Measurements from ENCODE around the gene TCL1B.

Gene TCL1B

DNA sequence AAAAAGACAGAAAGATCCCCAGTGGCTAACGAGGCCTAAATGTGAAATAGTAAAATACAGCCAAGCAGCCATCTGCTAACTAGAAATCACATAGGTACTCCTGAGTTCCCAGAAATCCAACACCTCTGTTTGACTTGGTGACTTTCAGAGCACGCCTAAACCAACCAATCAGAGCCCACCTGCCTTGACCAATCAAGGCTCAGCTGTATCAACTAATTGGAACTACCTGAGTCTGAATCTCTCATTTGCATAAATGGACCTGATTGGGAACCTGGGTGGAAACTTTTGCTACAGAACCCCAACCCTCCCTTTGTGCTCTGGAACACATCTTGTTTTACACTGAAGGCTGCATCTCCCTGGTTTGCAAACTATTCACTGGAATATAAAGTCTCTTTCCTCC lies 5.1 kb upstream of the TCL1B start:
- WGBS (ENCODE audit: extremely low coverage, insufficient coverage, low lambda C conversion rate) = no CpG with 5 or more reads among the region's 2 CpGs
- Histone ChIP-seq H2BK120ac (ENCODE audit: low read depth, low read length) (no peak overlapping the region), H3K36me3 (ENCODE audit: control insufficient read depth, insufficient read depth, low read length) (no peaks in the 10 kb centered on the region), H3K27ac (ENCODE audit: low read depth, low read length) (no peak overlapping the region), H3K4ac (ENCODE audit: low read depth, low read length) (no peak overlapping the region), H4K5ac (ENCODE audit: low read length) (no peak overlapping the region), H2BK5ac (ENCODE audit: low read length) (no peak overlapping the region), H3K79me2 (ENCODE audit: control insufficient read depth, insufficient read depth, low read length) (no peaks in the 10 kb centered on the region), H4K8ac (ENCODE audit: low read depth, low read length) (no peak overlapping the region), H3K9ac (ENCODE audit: low read length) (no peak overlapping the region), H3K4me1 (ENCODE audit: control insufficient read depth, low read depth, low read length) (peaks cover 2% of the 10 kb centered on the region), H3K4me2 (ENCODE audit: low read length) (no peak overlapping the region), H3K56ac (ENCODE audit: low read length) (no peak overlapping the region), H3K4me3 (ENCODE audit: low read length) (no peak overlapping the region), H2BK15ac (replicated peaks; ENCODE audit: low read depth) (no peak overlapping the region), H3K79me1 (ENCODE audit: low read length) (no peaks in the 10 kb centered on the region), H2AK5ac (ENCODE audit: low read length) (no peak overlapping the region), H3K23ac (ENCODE audit: low read length) (no peak overlapping the region), H3K18ac (ENCODE audit: low read length) (no peak overlapping the region), H3K27me3 (ENCODE audit: insufficient read depth, low read length, poor library complexity) (no peaks in the 10 kb centered on the region)
- no peak for DNase-seq

DNA sequence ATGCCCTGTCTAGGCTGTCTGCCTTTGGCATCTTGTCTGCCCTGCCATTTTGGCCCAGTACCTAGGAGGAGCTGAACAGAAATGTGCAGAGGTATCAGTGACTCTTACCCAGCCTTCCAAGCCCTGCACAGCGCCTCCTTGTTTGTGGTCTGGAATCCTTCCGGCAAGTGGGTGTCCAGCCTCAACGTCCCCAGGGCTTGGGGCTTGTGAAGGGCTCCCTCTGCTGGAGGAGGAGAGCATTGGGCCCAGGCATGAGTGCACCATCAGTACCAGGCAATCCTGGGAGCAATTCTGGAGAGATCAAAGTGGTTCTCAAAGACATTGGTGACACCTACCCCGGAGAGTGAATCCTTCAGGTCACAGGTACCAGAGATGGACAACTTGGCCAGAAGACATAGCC lies 2.4 kb upstream of the TCL1B start:
- WGBS (ENCODE audit: extremely low coverage, insufficient coverage, low lambda C conversion rate) = no CpG with 5 or more reads among the region's 4 CpGs
- Histone ChIP-seq H3K79me1 (ENCODE audit: low read length) (no peaks in the 10 kb centered on the region), H2AK5ac (ENCODE audit: low read length) (no peak overlapping the region), H3K36me3 (ENCODE audit: control insufficient read depth, insufficient read depth, low read length) (no peaks in the 10 kb centered on the region), H3K18ac (ENCODE audit: low read length) (no peak overlapping the region), H4K5ac (ENCODE audit: low read length) (no peak overlapping the region), H4K8ac (ENCODE audit: low read depth, low read length) (no peak overlapping the region), H3K27ac (ENCODE audit: low read depth, low read length) (no peak overlapping the region), H3K4me3 (ENCODE audit: low read length) (no peak overlapping the region), H3K56ac (ENCODE audit: low read length) (no peak overlapping the region), H3K9ac (ENCODE audit: low read length) (no peak overlapping the region), H3K4me1 (ENCODE audit: control insufficient read depth, low read depth, low read length) (peaks cover 7% of the 10 kb centered on the region), H3K27me3 (ENCODE audit: insufficient read depth, low read length, poor library complexity) (no peaks in the 10 kb centered on the region), H3K4ac (ENCODE audit: low read depth, low read length) (no peak overlapping the region), H3K4me2 (ENCODE audit: low read length) (no peak overlapping the region), H2BK120ac (ENCODE audit: low read depth, low read length) (no peak overlapping the region), H2BK5ac (ENCODE audit: low read length) (no peak overlapping the region), H3K23ac (ENCODE audit: low read length) (no peak overlapping the region), H2BK15ac (replicated peaks; ENCODE audit: low read depth) (no peak overlapping the region), H3K79me2 (ENCODE audit: control insufficient read depth, insufficient read depth, low read length) (no peaks in the 10 kb centered on the region)
- peak; percentile 82 for DNase-seq

DNA sequence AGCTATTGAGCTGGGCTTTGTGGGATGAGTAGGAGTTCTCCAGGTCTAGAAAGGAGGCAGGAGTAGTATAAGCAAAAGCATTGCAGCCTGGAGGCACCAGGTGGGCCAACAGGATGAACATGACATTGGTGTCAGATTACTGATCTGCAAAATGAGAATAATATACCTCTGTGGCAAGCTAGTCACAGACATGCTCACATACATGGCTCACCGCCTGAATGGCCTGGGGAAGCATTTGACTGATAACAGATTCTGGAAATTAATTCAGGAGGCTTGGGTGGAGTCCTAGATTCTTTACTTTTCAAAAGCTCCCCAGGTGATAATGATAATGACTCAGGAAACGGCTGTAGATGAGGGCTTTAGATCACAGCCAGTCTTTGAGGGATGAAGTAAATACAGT lies 709 bp downstream of the TCL1B start:
- no peaks in the 10 kb centered on the region for H3K79me2 ChIP-seq (ENCODE audit: control insufficient read depth, insufficient read depth, low read length)
- no peak overlapping the region for H4K8ac ChIP-seq (ENCODE audit: low read depth, low read length)
- no peak overlapping the region for H3K27ac ChIP-seq (ENCODE audit: low read depth, low read length)

DNA sequence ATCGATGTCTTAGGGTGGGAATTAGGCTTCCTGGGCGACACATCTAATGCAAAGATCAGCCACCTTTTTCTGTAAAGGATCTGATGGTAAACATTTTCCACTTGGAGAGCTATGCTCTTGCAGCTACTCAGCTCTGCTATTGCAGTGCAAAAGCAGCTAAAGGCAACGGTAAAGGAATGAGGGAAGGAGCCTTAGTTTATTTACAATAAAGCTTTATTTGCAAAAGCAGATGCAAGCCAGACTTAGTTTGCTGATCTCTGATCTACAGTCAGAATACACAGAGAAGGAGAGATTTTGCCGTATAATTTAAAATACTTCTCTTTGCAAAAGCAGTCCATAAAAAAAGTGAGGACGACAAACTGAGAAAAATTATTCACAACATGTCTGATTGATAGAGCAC lies 3.2 kb downstream of the TCL1B start:
- H3K4me2 ChIP-seq (ENCODE audit: low read length) = no peak overlapping the region
- WGBS (ENCODE audit: extremely low coverage, insufficient coverage, low lambda C conversion rate) = no CpG with 5 or more reads among the region's 5 CpGs
- no peak for DNase-seq
- H4K8ac ChIP-seq (ENCODE audit: low read depth, low read length) = no peak overlapping the region
- H3K27ac ChIP-seq (ENCODE audit: low read depth, low read length) = no peak overlapping the region
- no peak overlapping the region for H2AK5ac ChIP-seq (ENCODE audit: low read length)
- no peak overlapping the region for H3K4ac ChIP-seq (ENCODE audit: low read depth, low read length)
- H4K5ac ChIP-seq (ENCODE audit: low read length) = no peak overlapping the region
- H3K79me1 ChIP-seq (ENCODE audit: low read length) = no peaks in the 10 kb centered on the region
- H3K23ac ChIP-seq (ENCODE audit: low read length) = no peak overlapping the region
- no peak overlapping the region for H3K9ac ChIP-seq (ENCODE audit: low read length)
- H3K4me1 ChIP-seq (ENCODE audit: control insufficient read depth, low read depth, low read length) = peaks cover 7% of the 10 kb centered on the region
- H3K27me3 ChIP-seq (ENCODE audit: insufficient read depth, low read length, poor library complexity) = no peaks in the 10 kb centered on the region
- H2BK15ac ChIP-seq (replicated peaks; ENCODE audit: low read depth) = no peak overlapping the region
- H3K4me3 ChIP-seq (ENCODE audit: low read length) = no peak overlapping the region
- no peaks in the 10 kb centered on the region for H3K79me2 ChIP-seq (ENCODE audit: control insufficient read depth, insufficient read depth, low read length)
- H2BK120ac ChIP-seq (ENCODE audit: low read depth, low read length) = no peak overlapping the region
- H3K36me3 ChIP-seq (ENCODE audit: control insufficient read depth, insufficient read depth, low read length) = no peaks in the 10 kb centered on the region
- no peak overlapping the region for H3K56ac ChIP-seq (ENCODE audit: low read length)
- H3K18ac ChIP-seq (ENCODE audit: low read length) = no peak overlapping the region
- H2BK5ac ChIP-seq (ENCODE audit: low read length) = no peak overlapping the region

More for the DNA sequence above, 709 bp downstream of the TCL1B start:
- no peak overlapping the region for H2BK5ac ChIP-seq (ENCODE audit: low read length)
- no peak overlapping the region for H3K4me2 ChIP-seq (ENCODE audit: low read length)
- no peak overlapping the region for H3K4me3 ChIP-seq (ENCODE audit: low read length)
- H3K36me3 ChIP-seq (ENCODE audit: control insufficient read depth, insufficient read depth, low read length) = no peaks in the 10 kb centered on the region
- peak; percentile 57 for DNase-seq
- H4K5ac ChIP-seq (ENCODE audit: low read length) = no peak overlapping the region
- no peak overlapping the region for H2AK5ac ChIP-seq (ENCODE audit: low read length)
- H3K27me3 ChIP-seq (ENCODE audit: insufficient read depth, low read length, poor library complexity) = no peaks in the 10 kb centered on the region
- H2BK15ac ChIP-seq (replicated peaks; ENCODE audit: low read depth) = no peak overlapping the region
- H3K56ac ChIP-seq (ENCODE audit: low read length) = no peak overlapping the region
- H3K18ac ChIP-seq (ENCODE audit: low read length) = no peak overlapping the region
- WGBS (ENCODE audit: extremely low coverage, insufficient coverage, low lambda C conversion rate) = no CpG with 5 or more reads among the region's 2 CpGs
- H2BK120ac ChIP-seq (ENCODE audit: low read depth, low read length) = no peak overlapping the region
- no peak overlapping the region for H3K4ac ChIP-seq (ENCODE audit: low read depth, low read length)
- peaks cover 7% of the 10 kb centered on the region for H3K4me1 ChIP-seq (ENCODE audit: control insufficient read depth, low read depth, low read length)
- no peak overlapping the region for H3K23ac ChIP-seq (ENCODE audit: low read length)
- no peak overlapping the region for H3K9ac ChIP-seq (ENCODE audit: low read length)
- H3K79me1 ChIP-seq (ENCODE audit: low read length) = no peaks in the 10 kb centered on the region

DNA sequence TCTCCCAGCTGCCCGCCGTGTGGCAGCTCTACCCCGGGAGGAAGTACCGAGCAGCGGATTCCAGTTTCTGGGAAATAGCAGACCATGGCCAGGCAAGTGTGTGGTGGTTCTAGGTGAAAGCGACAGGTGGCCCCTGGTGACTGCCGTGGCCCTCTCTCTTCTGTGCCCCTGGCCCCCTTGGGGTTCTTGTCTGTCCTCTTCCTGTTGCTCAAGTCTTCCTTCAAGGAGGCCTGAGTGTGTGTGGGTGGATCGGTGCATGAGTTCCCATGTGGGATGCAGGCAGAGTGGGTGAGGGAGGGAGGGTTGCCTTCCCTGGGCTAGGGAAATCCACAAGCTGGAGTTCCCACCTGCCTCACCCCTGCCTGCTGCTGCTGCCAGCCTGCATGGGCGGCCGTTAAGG lies 4.6 kb downstream of the TCL1B start:
- H4K5ac ChIP-seq (ENCODE audit: low read length) = no peak overlapping the region
- peaks cover 7% of the 10 kb centered on the region for H3K4me1 ChIP-seq (ENCODE audit: control insufficient read depth, low read depth, low read length)
- H2BK120ac ChIP-seq (ENCODE audit: low read depth, low read length) = no peak overlapping the region
- H3K9ac ChIP-seq (ENCODE audit: low read length) = no peak overlapping the region
- H3K18ac ChIP-seq (ENCODE audit: low read length) = no peak overlapping the region
- no peak overlapping the region for H3K4me3 ChIP-seq (ENCODE audit: low read length)
- H3K27me3 ChIP-seq (ENCODE audit: insufficient read depth, low read length, poor library complexity) = no peaks in the 10 kb centered on the region
- no peak overlapping the region for H3K56ac ChIP-seq (ENCODE audit: low read length)
- no peaks in the 10 kb centered on the region for H3K36me3 ChIP-seq (ENCODE audit: control insufficient read depth, insufficient read depth, low read length)
- no peak overlapping the region for H2BK5ac ChIP-seq (ENCODE audit: low read length)
- no peak overlapping the region for H3K4me2 ChIP-seq (ENCODE audit: low read length)
- DNase-seq = no peak
- H4K8ac ChIP-seq (ENCODE audit: low read depth, low read length) = no peak overlapping the region
- no peaks in the 10 kb centered on the region for H3K79me2 ChIP-seq (ENCODE audit: control insufficient read depth, insufficient read depth, low read length)
- WGBS (ENCODE audit: extremely low coverage, insufficient coverage, low lambda C conversion rate) = no CpG with 5 or more reads among the region's 10 CpGs
- no peak overlapping the region for H2AK5ac ChIP-seq (ENCODE audit: low read length)
- no peak overlapping the region for H3K27ac ChIP-seq (ENCODE audit: low read depth, low read length)
- H3K4ac ChIP-seq (ENCODE audit: low read depth, low read length) = no peak overlapping the region
- H3K79me1 ChIP-seq (ENCODE audit: low read length) = no peaks in the 10 kb centered on the region
- H3K23ac ChIP-seq (ENCODE audit: low read length) = no peak overlapping the region
- no peak overlapping the region for H2BK15ac ChIP-seq (replicated peaks; ENCODE audit: low read depth)

DNA sequence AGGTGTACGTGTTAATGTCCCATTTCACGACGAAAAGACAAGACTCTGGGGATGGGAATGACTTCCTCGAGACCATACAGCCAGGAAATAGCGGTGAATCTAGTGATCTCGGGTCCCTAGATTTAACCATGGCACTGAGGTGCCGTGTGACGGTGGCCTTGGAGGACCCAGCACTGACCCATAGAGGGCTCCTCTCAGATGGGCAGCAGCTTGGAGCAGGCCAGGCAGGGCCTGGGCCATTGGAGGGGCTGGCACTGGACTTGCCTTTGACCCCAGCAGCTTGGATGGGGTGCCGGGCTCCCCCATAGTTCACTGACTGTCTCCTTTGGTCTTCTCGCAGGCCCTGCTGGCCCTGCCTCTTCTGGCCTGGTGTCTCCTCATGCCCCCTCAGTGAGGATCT lies 5.4 kb downstream of the TCL1B start:
- H2BK120ac ChIP-seq (ENCODE audit: low read depth, low read length) = no peak overlapping the region
- no peaks in the 10 kb centered on the region for H3K79me2 ChIP-seq (ENCODE audit: control insufficient read depth, insufficient read depth, low read length)
- no peaks in the 10 kb centered on the region for H3K79me1 ChIP-seq (ENCODE audit: low read length)
- no peak overlapping the region for H3K27ac ChIP-seq (ENCODE audit: low read depth, low read length)
- H4K5ac ChIP-seq (ENCODE audit: low read length) = no peak overlapping the region
- H2AK5ac ChIP-seq (ENCODE audit: low read length) = no peak overlapping the region
- no peak overlapping the region for H3K4ac ChIP-seq (ENCODE audit: low read depth, low read length)
- no peaks in the 10 kb centered on the region for H3K27me3 ChIP-seq (ENCODE audit: insufficient read depth, low read length, poor library complexity)
- H3K9ac ChIP-seq (ENCODE audit: low read length) = no peak overlapping the region
- no CpG with 5 or more reads among the region's 10 CpGs for WGBS (ENCODE audit: extremely low coverage, insufficient coverage, low lambda C conversion rate)
- H3K4me3 ChIP-seq (ENCODE audit: low read length) = no peak overlapping the region
- no peak overlapping the region for H2BK5ac ChIP-seq (ENCODE audit: low read length)
- H3K18ac ChIP-seq (ENCODE audit: low read length) = no peak overlapping the region
- H3K4me2 ChIP-seq (ENCODE audit: low read length) = no peak overlapping the region
- H3K56ac ChIP-seq (ENCODE audit: low read length) = no peak overlapping the region
- no peak overlapping the region for H3K23ac ChIP-seq (ENCODE audit: low read length)
- H2BK15ac ChIP-seq (replicated peaks; ENCODE audit: low read depth) = no peak overlapping the region
- H3K36me3 ChIP-seq (ENCODE audit: control insufficient read depth, insufficient read depth, low read length) = no peaks in the 10 kb centered on the region
- H3K4me1 ChIP-seq (ENCODE audit: control insufficient read depth, low read depth, low read length) = peaks cover 6% of the 10 kb centered on the region
- no peak overlapping the region for H4K8ac ChIP-seq (ENCODE audit: low read depth, low read length)
- no peak for DNase-seq
